WTC11 (cell line): ENCODE results near the gene GRIN1. TPM values are rescaled to one million over a fixed set of nuclear protein-coding genes. Genes with fewer than 3 reads are reported as not detected.

Source experiments
- ATAC-seq: fragments of 200-7000 bp; cut with Tn5 transposase; 2 replicates; pipeline ENCODE4 v1.10.0; 2021; ENCODE audit warnings: mild to moderate bottlenecking, moderate library complexity
- CTCF ChIA-PET: fragments of 300-600 bp; sonication (Branson Sonifier 250); formaldehyde crosslinking; loops from one replicate; lab custom pipeline; 2021; ENCODE audit warnings: antibody characterized with exemption; lab: Charles Lee
- POLR2A ChIA-PET: fragments of 350-600 bp; sonication (Branson Sonifier 250); formaldehyde crosslinking; loops from one replicate; lab custom pipeline; 2021; ENCODE audit warnings: antibody characterized with exemption; lab: Charles Lee
- DNase-seq: peaks from one replicate; pipeline ENCODE4 v3.0.0; 2021; ENCODE audit warnings: low spot score
- H3K27ac Mint-ChIP-seq: 2 replicates; pipeline ENCODE4 v1.8.0; 2021; ENCODE audit warnings: mixed read lengths
- H3K27me3 Mint-ChIP-seq: 2 replicates; pipeline ENCODE4 v1.8.0; 2021; ENCODE audit warnings: low read depth, mild to moderate bottlenecking, moderate library complexity, mixed read lengths
- H3K36me3 Mint-ChIP-seq: 2 replicates; pipeline ENCODE4 v1.8.0; 2021; ENCODE audit warnings: mixed read lengths
- H3K4me1 Mint-ChIP-seq: 2 replicates; pipeline ENCODE4 v1.8.0; 2022; ENCODE audit warnings: mixed read lengths
- H3K4me3 Mint-ChIP-seq: 2 replicates; pipeline ENCODE4 v1.8.0; 2021; ENCODE audit warnings: mild to moderate bottlenecking, moderate library complexity, mixed read lengths
- H3K9me3 Mint-ChIP-seq: 2 replicates; pipeline ENCODE4 v1.8.0; 2021; ENCODE audit warnings: mixed read lengths
- ATF6 ChIP-seq: sonication (generic); formaldehyde crosslinking; IDR thresholded peaks from 2 replicates; pipeline ENCODE4 v1.8.1; 2023; ENCODE audit warnings: mild to moderate bottlenecking, missing genetic modification reagents
- HMGXB4 ChIP-seq: sonication (generic); formaldehyde crosslinking; IDR thresholded peaks from 2 replicates; pipeline ENCODE4 v1.8.1; 2023; ENCODE audit warnings: mild to moderate bottlenecking, moderate library complexity, missing genetic modification reagents
- JUN ChIP-seq: sonication (generic); formaldehyde crosslinking; IDR thresholded peaks from 2 replicates; pipeline ENCODE4 v1.8.0; 2023; ENCODE audit warnings: mild to moderate bottlenecking, missing genetic modification reagents
- MAX ChIP-seq: sonication (generic); formaldehyde crosslinking; IDR thresholded peaks from 2 replicates; pipeline ENCODE4 v1.8.0; 2022; ENCODE audit warnings: mild to moderate bottlenecking, missing genetic modification reagents
- MXD4 ChIP-seq: fragments of 250-450 bp; sonication (Bioruptor Pico); IDR thresholded peaks from 2 replicates; pipeline ENCODE4 v1.8.0; 2021; ENCODE audit warnings: mild to moderate bottlenecking, moderate library complexity, borderline replicate concordance
- NFATC4 ChIP-seq: fragments of 250-450 bp; sonication (Bioruptor Pico); IDR thresholded peaks from 2 replicates; pipeline ENCODE4 v1.9.0; 2021; ENCODE audit warnings: mild to moderate bottlenecking
- NR3C1 ChIP-seq: sonication (generic); formaldehyde crosslinking; conservative IDR thresholded peaks from 2 replicates; pipeline ENCODE4 v1.8.1; 2023; ENCODE audit warnings: low read depth, mild to moderate bottlenecking, missing genetic modification reagents
- OVOL2 ChIP-seq: fragments of 250-450 bp; sonication (Bioruptor Pico); IDR thresholded peaks from 2 replicates; pipeline ENCODE4 v1.9.0; 2021; ENCODE audit warnings: mild to moderate bottlenecking, borderline replicate concordance
- PRDM15 ChIP-seq: sonication (generic); formaldehyde crosslinking; IDR thresholded peaks from 2 replicates; pipeline ENCODE4 v1.8.0; 2022; ENCODE audit warnings: missing genetic modification reagents
- TEAD4 ChIP-seq: sonication (generic); formaldehyde crosslinking; IDR thresholded peaks from 2 replicates; pipeline ENCODE4 v1.8.0; 2022; ENCODE audit warnings: mild to moderate bottlenecking, missing genetic modification reagents
- USF2 ChIP-seq: sonication (generic); formaldehyde crosslinking; IDR thresholded peaks from 2 replicates; pipeline ENCODE4 v1.8.1; 2023; ENCODE audit warnings: mild to moderate bottlenecking, missing genetic modification reagents, moderate library complexity
- ZNF121 ChIP-seq: sonication (generic); formaldehyde crosslinking; IDR thresholded peaks from 2 replicates; pipeline ENCODE4 v1.8.0; 2023; ENCODE audit warnings: missing genetic modification reagents
- ZNF138 ChIP-seq: sonication (generic); formaldehyde crosslinking; conservative IDR thresholded peaks from 2 replicates; pipeline ENCODE4 v1.8.1; 2022; ENCODE audit warnings: mild to moderate bottlenecking, moderate library complexity, missing genetic modification reagents
- ZNF396 ChIP-seq: fragments of 250-450 bp; sonication (Bioruptor Pico); IDR thresholded peaks from 2 replicates; pipeline ENCODE4 v1.8.0; 2021; ENCODE audit warnings: mild to moderate bottlenecking, moderate library complexity, borderline replicate concordance
- ZNF423 ChIP-seq: fragments of 250-450 bp; sonication (Bioruptor Pico); IDR thresholded peaks from 2 replicates; pipeline ENCODE4 v2.1.2; 2022; ENCODE audit warnings: mild to moderate bottlenecking, moderate library complexity
- total RNA-seq: library from RNA; stranded (reverse); gene quantifications from 3 replicates; pipeline ENCODE4 v1.2.3, GENCODE V29; 2021
- TF ChIP-seq, protein P1 (sequence below): fragments of 250-450 bp; sonication (Bioruptor Pico); IDR thresholded peaks from 2 replicates; pipeline ENCODE4 v1.9.0; 2021; ENCODE audit warnings: mild to moderate bottlenecking, borderline replicate concordance
- TF ChIP-seq, protein P2 (sequence below): sonication (generic); formaldehyde crosslinking; IDR thresholded peaks from 2 replicates; pipeline ENCODE4 v1.8.0; 2023; ENCODE audit warnings: missing genetic modification reagents, mild to moderate bottlenecking, borderline replicate concordance

Gene GRIN1
- total RNA-seq, 1 experiment from 2014 or later = 4.1 TPM

DNA sequence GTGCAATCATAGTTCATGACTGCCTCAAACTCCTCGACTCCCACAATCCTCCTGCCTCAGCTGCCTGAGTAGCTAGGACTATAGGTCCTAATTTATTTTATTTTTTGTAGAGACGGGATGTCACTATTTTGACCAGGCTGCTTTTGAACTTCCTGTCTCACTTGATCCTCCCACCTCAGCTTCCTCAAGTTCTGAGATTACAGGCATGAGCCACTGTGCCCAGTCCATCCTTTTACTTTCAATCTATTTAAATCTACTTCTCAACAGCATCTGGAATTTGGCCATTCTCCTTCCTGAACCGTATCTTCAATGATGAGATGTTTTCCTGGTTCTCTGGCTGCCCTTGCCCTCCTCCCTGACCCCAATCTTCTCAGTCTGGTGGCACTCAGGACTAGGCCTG, 12.2 kb upstream of the GRIN1 start (continued):
- TF ChIP-seq PRDM15 (CRISPR knock-in tag) = no peak

DNA sequence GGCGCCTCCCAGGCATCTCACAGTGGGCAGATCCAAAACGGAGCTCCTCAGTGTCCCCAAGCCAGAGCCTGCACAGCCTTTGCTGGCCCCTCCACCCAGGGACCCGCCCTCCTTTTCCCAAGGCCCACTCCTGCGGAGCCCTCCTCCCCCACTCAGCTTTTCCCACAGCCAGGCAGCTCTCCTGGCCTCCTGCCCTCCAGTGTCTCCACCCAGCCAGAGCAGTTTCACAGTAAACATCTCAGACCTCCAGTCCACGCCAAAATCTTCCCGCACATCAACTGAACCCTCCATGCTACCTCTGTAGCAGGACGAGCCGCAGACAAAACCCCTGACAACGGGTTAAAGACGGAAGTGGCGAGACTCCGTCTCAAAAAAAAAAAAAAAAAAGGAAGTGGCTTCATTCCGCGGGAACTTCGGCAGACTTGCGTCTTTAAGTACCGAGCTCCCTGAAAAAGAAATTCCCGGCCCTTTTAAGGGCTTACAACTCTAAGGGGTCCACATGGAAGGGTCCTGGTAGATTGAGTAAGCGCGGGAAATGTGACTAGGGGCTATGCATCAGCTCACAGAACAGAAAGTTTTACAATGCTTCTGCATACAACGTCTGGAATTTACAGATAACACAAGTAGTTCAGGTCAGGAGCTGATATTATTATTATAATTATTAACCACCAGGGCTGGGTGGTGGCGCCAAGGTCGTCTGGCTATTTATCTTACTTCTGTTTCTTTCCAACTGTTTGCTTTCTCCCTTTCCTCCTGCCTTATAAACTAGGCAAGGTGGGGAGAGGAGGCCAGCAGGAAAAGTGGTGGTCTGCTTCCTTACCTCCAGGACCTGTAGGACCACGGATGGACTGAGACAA, 11.4 kb upstream of the GRIN1 start:
- no peaks in the 10 kb centered on the region for H3K9me3 Mint-ChIP-seq
- 0 out of 2 replicates have a peak overlapping the region, but pooled peaks have one; percentile 60 for H3K27ac Mint-ChIP-seq
- DNase-seq (no peak), ATAC-seq (no peak)
- peak overlapping the region; percentile 78 for H3K4me3 Mint-ChIP-seq
- ChIA-PET POLR2A (no interaction called here), CTCF (interaction anchor here (0.6 to 1.5 kb wide), 4 partner anchors 11 to 109 kb away, joined by 3 to 7 read pairs (median 5); no protein-coding TSS in a partner anchor)
- H3K36me3 Mint-ChIP-seq = no peaks in the 10 kb centered on the region
- peaks cover 16% of the 10 kb centered on the region for H3K27me3 Mint-ChIP-seq
- peaks cover 14% of the 10 kb centered on the region for H3K4me1 Mint-ChIP-seq
- TF ChIP-seq ATF6 (CRISPR knock-in tag) (no peak), MXD4 (CRISPR knock-in tag) (no peak), ZNF423 (CRISPR knock-in tag) (no peak), NFATC4 (CRISPR knock-in tag) (no peak), ZNF138 (CRISPR knock-in tag) (no peak), USF2 (no peak), MAX (no peak), HMGXB4 (CRISPR knock-in tag) (no peak), ZNF121 (CRISPR knock-in tag) (no peak), ZNF396 (CRISPR knock-in tag) (no peak), TEAD4 (CRISPR knock-in tag) (no peak), NR3C1 (no peak), JUN (CRISPR knock-in tag) (no peak), OVOL2 (no peak)
- TF ChIP-seq, protein P1, sequence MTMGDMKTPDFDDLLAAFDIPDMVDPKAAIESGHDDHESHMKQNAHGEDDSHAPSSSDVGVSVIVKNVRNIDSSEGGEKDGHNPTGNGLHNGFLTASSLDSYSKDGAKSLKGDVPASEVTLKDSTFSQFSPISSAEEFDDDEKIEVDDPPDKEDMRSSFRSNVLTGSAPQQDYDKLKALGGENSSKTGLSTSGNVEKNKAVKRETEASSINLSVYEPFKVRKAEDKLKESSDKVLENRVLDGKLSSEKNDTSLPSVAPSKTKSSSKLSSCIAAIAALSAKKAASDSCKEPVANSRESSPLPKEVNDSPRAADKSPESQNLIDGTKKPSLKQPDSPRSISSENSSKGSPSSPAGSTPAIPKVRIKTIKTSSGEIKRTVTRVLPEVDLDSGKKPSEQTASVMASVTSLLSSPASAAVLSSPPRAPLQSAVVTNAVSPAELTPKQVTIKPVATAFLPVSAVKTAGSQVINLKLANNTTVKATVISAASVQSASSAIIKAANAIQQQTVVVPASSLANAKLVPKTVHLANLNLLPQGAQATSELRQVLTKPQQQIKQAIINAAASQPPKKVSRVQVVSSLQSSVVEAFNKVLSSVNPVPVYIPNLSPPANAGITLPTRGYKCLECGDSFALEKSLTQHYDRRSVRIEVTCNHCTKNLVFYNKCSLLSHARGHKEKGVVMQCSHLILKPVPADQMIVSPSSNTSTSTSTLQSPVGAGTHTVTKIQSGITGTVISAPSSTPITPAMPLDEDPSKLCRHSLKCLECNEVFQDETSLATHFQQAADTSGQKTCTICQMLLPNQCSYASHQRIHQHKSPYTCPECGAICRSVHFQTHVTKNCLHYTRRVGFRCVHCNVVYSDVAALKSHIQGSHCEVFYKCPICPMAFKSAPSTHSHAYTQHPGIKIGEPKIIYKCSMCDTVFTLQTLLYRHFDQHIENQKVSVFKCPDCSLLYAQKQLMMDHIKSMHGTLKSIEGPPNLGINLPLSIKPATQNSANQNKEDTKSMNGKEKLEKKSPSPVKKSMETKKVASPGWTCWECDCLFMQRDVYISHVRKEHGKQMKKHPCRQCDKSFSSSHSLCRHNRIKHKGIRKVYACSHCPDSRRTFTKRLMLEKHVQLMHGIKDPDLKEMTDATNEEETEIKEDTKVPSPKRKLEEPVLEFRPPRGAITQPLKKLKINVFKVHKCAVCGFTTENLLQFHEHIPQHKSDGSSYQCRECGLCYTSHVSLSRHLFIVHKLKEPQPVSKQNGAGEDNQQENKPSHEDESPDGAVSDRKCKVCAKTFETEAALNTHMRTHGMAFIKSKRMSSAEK = no peak
- TF ChIP-seq, protein P2, sequence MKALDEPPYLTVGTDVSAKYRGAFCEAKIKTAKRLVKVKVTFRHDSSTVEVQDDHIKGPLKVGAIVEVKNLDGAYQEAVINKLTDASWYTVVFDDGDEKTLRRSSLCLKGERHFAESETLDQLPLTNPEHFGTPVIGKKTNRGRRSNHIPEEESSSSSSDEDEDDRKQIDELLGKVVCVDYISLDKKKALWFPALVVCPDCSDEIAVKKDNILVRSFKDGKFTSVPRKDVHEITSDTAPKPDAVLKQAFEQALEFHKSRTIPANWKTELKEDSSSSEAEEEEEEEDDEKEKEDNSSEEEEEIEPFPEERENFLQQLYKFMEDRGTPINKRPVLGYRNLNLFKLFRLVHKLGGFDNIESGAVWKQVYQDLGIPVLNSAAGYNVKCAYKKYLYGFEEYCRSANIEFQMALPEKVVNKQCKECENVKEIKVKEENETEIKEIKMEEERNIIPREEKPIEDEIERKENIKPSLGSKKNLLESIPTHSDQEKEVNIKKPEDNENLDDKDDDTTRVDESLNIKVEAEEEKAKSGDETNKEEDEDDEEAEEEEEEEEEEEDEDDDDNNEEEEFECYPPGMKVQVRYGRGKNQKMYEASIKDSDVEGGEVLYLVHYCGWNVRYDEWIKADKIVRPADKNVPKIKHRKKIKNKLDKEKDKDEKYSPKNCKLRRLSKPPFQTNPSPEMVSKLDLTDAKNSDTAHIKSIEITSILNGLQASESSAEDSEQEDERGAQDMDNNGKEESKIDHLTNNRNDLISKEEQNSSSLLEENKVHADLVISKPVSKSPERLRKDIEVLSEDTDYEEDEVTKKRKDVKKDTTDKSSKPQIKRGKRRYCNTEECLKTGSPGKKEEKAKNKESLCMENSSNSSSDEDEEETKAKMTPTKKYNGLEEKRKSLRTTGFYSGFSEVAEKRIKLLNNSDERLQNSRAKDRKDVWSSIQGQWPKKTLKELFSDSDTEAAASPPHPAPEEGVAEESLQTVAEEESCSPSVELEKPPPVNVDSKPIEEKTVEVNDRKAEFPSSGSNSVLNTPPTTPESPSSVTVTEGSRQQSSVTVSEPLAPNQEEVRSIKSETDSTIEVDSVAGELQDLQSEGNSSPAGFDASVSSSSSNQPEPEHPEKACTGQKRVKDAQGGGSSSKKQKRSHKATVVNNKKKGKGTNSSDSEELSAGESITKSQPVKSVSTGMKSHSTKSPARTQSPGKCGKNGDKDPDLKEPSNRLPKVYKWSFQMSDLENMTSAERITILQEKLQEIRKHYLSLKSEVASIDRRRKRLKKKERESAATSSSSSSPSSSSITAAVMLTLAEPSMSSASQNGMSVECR = no peak
